ENCODE data around the gene NPM3.

The NPM3 gene

DNA sequence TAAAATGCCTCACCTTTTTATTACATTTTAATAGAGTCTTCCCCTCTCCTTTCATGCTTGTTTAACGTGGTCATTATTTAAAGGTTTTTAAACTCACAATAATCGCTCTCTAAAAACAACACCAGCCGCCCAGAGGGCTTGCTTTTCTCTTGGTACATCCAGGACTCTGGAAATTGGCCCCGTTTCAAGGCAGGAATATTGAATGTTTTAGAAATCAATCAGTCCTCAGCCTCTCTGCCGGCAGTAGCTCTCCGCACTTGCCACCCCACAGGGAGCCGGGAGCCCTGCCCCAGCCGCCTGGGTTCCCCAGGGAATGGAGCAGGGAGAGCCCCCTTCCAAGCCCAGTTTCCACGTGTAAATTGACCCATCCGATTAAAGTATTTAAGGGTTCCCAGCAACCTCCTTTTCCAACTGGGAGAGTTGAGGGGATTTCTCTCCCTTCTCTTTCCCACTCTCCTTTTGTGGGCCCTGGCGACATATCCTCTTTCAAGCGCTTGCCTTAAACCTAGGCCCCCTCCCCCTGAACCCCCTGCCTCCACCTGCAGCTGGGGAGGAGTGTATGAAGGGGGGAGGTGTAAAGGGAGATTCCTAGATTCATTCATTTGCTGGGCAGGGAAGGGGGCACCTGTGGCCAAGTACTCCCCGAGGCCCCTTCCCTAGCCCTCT, 9.2 kb downstream of the NPM3 start:
- DNase-seq, result no peak

DNA sequence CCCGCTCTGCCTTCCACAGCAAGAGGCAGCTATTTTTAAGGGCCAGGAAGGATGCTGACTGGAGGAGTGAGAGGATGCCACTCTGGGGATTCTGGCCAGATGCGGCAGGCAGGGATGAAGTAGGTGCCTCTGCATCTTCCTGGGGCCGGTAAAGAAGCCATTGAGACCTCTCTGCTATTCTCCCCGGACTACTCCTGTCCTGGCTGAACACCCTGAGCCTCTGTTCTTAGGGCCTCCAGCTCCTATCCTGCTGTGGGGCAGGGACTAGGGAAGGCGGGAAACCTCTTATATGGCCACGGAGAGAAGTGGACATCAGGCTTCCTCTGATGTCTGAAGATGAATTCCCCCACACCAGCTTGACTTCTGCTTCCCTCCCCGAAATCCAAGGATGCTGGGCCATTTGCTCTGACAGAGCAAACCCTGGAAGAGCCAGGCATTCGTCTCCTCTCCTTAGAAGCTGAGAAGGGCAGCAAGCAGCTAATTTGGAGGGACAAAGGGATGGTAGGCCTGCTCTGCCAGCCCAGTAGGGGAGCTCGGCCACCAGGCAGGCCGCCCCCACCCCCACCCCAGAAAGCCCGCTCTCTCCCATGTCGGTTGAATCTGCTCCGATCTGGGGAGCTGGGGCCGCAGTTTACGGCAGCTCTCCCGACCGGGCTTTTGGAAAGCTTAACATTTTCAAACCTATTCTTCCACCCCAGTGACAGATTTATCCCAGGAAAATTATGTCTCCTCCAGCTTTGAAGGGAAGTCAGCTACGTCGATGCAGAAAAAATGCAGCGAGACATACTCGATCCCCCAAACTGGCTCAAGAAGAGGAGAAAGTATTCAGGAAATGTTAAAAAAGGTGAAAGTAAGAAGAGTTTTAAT, 10.1 kb downstream of the NPM3 start:
- DNase-seq, result no peak

DNA sequence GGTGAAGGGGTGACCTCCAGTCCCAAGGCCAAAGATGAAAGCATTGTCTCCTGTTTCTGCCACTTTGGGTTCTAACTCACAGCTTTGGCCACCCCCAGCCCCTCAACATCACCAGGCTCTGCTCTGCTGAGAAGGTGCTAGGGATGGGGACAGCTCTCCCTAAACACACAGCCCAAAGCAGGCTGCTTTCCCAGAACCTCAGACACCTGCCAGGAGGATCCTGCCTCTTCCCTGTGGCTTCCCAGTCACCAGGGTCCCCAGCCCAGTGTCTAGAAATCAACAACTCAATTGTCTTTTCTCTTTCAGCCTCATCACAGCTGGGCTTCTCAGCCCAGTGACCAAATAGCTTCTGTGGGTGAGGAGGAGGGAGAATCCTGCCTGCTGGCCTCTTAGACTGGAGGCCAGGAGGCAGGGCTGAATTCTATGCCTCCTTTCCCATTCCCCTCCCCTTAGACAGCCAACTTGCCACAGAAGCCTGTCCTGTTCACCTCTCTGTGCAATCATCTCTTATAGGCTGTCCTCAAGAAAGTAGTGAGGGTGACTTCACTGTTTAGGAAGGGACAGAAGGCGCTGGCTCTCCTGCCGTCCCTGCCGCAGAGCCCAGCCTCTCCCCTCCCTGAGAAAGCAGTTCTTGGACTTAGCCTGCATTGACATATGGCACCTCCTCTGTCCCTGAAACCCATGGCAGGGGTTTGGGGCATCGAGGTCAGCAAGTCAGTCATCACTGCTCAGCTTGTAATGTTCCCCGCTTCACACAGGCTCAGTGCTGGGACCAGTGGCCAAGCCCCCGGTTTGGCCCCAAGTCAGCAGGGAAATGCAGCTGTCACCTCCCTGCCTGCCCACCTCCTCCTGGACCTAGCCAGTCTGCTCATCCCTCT, 11.0 kb downstream of the NPM3 start:
- no peak for DNase-seq

DNA sequence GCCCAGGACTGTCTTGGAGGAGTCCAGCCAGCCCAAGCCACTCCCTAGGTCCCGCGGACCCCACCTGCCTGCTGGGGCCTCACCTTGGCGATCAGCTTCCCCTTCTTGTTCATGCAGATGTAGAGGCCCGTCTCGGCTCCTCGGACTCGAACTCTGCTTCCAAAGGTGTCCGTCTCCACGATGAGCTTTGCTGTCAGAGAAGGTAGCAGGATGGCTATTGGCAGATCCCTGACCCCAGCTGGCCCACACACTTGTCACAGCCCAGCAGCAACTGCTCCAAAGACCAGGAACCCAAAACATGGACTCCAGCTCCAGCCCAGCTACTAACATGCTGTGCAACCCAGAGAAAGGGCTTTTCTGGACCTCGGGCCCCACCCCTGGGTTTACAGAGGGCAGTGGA, 11.9 kb downstream of the NPM3 start:
- no peak for DNase-seq

DNA sequence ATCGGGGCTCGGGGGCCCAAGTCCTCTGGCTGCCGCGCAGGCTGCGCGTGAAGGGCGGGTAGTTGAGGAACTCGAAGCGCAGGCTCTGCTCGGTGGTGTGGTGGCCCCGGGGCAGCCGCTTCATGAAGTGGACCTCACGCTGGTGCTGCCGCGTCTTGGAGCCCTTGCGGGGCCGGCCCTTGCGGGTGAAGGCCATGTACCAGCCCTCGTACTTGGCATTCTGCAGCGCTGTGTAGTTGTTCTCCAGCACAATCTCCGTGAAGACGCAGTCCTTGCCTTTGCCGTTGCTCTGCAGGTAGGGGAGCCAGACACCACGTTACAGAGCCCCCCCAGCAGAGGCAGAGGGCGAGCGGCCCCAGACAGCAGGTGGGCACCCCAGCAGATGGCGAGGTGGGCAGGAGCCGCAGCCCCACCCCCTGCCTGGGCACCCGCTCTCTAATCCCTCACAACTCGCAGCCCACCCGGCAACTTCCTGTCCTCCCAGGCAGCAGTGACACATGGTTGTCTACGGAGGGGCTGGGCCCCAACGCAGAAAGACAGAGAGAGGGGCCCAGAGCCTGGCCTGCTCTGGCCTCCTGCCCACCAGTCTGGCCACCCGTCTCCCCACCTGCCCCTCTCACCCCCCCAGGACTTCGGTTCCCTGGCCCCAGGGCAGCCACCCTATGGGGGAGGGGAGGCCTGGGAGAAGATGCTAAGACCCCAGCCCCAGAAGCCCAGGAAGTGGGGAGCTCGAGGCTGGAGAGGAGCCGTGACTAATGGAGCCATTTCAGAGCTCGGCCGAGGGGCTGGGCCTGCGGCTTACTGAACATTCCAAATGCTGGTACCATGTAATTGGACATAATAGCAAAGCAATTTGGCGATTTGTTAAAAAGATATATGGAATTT, 12.7 kb downstream of the NPM3 start:
- no peak for DNase-seq

DNA sequence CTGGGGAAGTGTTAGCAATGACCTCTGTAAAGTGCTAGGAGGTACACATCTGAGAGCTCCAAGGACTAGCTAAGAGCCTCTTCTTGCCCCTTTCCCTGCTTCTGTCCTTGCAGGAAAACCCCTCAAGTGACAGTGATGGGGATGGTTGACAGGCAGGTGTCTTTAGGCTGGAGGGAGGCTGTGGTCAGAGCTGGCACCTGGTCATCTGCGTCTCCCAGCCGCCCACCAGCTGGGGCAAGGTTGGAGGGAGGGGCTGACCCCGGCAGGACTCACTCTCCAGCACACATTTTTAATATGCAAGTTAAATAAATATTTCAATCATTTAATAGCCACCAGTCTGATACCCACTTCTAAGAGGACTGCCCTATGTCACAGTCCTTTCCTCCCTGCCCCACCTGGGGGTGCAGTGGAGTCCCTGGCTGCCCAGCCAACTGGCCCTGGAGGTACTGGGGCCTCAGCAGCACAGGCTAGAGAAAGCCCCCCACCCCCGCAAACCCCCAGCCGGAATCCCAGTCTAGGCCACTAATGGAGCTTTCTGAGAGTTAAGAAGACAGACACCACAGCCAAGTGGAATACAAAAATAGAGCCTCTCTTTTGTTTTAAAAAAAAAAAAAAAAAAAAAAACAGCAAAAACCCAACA, 13.6 kb downstream of the NPM3 start:
- DNase-seq, result no peak

DNA sequence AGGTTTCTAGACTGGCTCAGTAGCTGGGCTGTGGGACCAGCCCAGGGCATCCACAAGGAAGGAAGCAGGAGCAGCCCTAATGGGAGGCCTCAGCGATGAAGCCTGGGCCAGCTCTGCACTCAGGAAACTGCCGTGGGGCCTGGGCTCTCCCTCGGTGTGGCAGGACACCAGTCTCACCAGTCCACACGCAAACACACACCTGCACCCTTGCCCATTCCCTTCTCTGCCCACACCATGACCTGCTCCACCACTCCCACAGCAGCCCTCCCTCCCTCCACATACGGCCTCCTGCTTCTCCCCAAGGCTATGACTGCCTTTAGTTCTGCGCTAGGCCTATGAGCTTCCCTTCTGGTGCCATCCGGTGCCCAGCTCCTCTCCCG, 14.5 kb downstream of the NPM3 start:
- DNase-seq, result no peak

DNA sequence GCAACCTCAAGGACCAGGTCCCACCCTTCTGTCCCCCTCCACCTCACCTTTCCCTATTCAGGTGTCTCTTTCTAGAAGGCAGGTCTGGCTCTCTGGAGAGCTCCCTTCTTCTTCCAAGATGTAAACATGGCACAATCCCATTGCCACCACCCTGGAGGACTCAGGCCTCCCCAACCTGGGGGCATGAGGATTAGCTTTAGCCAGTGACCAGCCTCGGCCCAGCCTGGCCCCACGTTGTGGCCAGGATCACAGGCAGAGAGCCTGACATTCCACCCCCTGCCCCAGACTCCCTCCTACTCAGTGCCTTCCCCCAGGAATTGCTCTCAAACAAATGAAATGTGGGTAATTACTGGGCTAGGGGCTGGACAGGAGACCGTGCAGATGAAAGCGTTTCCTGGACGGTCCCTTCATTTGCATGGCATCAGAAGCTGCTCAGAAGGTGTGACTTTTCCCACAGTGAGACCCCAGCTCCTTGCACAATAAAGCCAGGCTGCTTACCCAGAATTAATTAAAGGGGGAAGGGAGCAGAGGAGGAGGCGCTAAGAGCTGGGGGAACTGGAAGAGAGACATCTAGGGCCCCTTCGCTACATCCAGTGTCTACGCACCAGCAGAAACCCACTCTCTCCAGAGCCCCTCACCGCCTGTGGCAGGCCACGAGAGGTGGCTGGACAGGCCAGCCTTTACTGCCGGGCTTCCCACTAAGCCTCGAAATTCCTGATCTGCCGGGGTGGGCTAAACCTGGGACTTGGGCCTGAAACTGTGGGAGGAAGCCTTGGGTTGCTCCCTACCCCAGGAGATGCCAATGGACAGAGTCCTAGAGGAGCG, 15.1 kb downstream of the NPM3 start:
- no peak for DNase-seq

DNA sequence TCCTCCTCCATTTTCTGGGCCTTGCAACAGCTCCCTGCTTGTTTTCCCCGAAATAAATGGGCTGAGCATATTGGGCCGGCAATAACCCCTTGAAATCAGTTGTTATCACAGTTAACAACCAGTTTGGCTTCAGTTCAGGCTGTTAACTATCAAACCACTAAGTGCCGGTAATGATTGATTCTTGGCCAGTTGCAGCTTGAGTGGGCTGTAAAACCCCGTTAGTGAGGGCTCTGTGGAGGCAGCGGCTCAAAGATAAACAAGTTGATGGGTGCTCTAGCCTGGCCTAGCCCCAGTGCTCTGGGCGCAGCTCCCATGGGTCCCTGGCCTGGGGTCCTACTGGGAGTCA, 15.7 kb downstream of the NPM3 start:
- no peak for DNase-seq

DNA sequence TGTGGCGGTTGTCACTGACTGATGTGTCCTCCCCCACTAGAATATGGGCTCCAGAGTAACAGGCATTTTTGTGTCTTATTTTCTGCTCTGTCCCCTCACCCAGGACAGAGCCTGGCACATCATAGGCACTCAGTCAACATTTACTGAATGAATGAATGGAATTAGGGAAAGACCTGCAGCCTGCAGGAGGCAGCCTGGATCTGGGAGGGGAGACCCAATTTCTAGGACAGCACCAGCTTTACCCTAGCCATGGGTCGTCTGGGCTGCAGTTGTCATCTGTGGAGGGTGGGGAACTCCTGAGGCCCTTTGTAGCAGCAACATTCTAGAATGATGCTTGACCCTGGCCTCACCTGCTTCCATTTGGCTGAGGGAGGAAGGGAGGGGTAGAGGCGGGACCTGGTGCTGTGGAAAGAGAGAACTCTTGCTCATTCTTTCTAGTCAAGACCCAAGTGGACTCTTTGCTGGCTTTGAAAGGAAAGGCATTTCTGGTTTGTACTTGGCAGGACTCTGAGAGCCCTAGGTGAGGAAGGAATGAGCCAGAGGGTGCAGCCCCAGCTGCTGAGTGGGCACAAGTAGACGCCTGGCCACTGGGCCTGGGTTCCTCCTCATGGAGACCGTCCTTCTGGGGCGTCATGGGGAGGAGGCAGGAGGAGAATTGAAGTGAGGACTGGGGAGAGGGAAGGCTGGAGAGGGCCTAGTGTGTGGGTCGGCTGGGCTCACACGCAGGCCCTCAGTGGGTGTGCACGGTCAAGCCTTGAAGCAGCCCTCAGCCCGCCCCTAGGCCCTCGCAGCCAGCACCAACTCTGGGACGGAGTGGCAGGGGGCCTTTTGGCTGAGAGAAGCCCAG, 16.3 kb downstream of the NPM3 start:
- DNase-seq, result no peak

DNA sequence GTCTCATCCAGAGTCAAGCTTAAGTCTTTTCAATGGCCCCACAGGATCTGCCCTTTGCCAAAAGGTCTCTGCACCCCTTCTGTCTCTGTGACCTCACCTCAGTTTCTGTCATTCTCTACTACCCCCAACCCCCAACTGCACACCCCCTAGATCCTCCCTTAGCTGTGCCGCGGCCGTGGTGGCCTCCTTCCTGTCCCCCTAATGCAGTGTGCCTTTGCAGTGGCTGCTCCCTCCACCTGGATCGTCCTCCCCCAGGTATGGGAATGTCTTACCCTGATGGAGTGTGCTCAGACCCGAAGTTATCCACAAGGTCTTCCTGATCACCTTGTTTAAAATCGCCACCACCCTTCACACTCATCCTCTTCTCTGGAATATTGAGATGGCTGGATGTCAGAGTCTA, 16.9 kb downstream of the NPM3 start:
- no peak for DNase-seq

DNA sequence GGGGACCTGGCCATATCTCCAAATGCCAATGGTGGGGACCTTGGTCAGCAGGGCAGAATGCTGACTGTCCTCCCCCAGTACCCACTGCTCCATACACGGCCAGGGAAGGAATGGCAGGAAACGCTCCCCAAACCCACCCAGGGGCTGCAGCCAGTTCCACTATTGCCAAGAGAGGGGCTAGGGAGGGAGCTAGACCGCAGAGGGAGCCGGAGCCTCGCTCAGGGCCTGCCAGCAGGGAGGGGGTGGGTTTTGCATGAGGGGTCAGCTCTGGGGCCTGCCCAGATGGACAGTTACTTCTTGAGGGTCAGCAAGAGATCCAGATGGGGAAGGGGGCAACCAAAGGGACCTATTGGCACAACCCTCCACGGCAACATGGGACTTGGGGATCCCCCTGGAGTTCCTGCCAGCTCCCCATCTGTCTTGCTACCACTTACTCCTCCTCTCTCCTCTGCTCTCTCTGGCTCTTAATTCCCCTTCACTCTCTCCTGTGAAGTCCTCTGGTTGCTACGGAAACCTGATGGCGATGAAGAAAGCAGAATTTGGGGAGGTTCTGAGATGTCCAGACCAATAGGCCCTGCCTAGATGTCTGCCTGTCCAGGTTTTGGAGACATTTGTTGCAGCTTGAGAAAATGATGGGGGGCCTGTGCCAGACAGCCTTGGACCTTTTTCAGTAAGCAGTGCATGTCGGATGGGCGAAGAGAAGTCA, 20.0 kb downstream of the NPM3 start:
- DNase-seq, result no peak

DNA sequence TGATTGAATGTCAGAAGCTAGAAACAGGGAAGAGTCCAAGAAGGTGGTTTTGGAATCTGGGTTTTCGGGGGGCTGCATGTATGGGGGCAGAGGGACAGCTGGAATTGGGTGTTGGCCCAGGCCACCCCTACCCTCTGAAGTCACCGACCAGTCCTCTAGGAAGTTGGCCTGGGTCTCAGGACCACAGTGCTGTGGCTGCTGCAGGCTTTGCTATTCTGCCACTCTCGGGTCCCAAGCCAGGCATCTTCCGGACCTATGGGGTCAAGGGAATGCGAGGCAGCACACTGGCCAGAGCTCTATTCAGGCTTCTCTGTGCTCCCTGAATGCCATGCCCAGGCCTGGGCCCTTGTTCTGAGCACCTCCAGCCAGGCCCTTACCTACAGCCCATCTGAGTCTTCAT, 20.5 kb downstream of the NPM3 start:
- DNase-seq, result no peak

DNA sequence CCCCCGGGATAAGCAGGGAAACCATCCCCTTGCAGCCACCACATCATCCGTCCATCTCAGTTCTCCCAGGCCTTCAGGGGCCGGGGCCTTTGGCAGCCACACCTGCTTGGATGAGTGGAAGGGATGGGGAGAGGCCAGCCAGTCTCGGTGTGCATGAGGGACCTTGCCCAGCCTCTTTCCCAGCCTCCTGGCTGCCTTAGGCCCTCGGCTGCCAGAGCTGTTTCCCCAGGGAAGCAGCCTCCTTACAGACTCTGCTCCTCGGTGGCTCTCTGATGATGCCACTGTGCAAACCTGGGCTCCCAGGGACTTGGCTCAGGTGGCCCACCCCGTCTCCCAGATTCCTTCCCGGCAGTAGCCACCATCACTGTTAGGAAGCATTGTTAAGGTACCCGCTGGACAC, 22.0 kb downstream of the NPM3 start:
- DNase-seq, result no peak

DNA sequence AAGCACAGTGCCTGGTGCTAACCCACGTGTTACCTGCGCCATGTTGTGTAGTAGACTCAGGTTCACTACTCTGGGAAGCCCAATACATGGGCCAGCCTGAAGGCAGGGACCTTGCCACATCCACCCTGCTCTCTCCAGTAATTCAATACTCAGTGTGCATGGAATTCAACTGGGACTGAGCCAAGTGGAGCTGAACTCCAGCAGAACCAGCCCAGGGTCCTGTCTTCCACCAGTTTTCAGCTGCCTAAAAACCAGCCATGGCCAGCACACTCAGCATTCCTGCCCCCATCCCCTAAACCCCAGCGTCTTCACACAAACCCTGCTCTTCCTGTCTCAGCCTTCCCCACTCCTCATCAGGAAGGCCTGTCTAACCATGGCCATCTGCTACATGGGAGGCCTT, 22.7 kb downstream of the NPM3 start:
- no peak for DNase-seq

DNA sequence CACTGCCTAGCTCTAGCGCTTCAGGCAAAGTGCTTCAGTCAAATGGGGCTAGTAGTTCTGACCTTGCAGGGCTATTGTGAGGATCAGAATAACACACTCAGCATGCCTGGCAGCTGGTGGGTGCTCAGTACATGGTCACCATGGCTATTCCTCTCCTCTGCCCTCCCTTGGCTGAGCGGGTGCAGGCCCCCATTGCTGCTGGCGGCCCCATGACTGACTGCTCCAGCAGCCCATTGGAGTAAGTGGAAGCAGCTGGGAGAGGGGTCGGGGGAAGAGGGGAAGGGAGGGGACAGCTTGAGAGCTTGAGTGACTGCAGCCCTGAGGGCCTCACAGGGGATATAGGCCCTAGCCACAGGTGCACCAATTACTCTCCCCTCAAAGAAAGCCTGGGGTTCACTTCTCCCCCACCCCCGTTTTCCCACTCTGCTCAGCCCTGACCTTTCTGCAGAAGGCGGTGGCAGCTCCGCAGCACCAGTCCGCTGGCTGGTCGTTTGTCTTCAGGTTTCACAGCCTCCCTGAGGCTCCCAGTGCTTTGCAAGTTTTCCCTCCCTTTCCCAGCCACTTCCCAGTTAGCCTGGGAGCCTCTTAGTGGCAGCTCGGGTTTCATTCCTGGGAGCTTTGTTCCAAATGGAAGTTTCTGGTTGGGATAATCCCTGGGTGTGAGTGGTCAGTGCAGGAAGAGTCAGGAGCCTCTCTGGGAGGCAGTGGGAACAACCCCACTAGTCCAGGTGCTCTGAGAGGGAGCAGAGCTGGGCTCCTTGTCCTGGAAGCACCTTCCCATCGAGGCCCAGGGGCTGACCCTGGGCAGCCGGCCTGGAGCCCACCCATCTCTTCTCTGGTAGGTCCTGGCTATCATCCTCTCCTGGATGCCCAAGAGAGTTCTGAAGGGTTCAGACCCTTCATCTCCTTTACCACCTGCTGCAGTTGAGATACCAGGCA, 23.7 kb downstream of the NPM3 start:
- DNase-seq, result no peak

DNA sequence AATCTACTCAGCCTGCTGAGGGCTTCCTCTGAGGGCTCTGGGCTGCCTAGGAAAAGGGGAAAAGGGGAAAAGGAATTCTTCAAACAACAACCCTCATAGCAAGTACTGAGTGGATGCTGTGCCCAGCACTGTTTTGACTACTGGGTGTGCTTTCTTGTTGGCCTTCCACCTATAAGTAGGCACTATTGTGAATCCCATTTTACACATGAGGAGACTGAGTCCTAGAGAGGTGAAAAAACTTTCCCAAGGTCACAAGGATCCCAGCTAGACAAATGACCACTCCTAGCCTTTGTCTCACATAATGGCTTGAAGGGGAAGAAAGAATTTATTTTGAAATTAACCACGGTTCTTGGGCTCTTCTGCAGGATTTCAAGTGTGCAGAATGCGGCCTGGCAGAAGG, 24.4 kb downstream of the NPM3 start:
- DNase-seq, result no peak

DNA sequence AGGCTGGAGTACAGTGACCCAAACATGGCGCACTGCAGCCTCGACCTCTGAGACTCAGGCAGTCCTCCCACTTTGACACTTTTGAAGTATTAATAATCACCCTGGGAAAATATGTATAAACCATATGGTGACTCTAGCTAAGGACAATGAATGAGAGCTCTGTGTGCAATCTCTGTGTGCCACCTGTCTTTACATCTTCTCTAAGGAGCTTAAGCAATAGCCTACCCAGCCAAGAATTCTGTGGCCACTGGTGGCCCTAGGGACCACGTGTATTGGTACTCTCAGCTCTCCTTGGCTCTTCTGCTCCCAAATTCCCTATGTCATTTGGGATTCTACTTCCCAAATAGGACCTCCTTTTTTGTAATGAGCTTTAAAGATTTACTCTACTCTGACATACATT, 31.0 kb downstream of the NPM3 start:
- no peak for DNase-seq
